Measurements from ENCODE around the gene HAO2. TPM values are rescaled to one million over a fixed set of nuclear protein-coding genes. Genes with fewer than 3 reads are reported as not detected.

HAO2 gene
- total RNA-seq, 2 donors from 2014 or later = not detected

GRCh38 chr1:119410961-119411360 is 42.4 kb downstream of the HAO2 start:
- DNase-seq (ENCODE audit: low spot score) = no peak
- intact Hi-C loops (cut with DNase I) = no loop called here

GRCh38 chr1:119414950-119415349 is 46.4 kb downstream of the HAO2 start, which contains the start of gene HSD3B2:
Gene HSD3B2, plus strand, starts transcription at chr1:119415150. Its CDS starts 270 bp downstream, at chr1:119415420.
- intact Hi-C loops (cut with DNase I) = no loop called here
- no peak for DNase-seq (ENCODE audit: low spot score)

- intact Hi-C loops (cut with DNase I) = no loop called here
- no peak for DNase-seq (ENCODE audit: low spot score)
Measured at GRCh38 chr1:119416006-119416640, 47.5 kb downstream of the HAO2 start.

GRCh38 chr1:119419109-119419508 is 50.5 kb downstream of the HAO2 start:
- DNase-seq (ENCODE audit: low spot score) = no peak
- intact Hi-C loops (cut with DNase I) = no loop called here

GRCh38 chr1:119420638-119421037 is 52.1 kb downstream of the HAO2 start:
- intact Hi-C loops (cut with DNase I) = no loop called here
- no peak for DNase-seq (ENCODE audit: low spot score)

GRCh38 chr1:119422631-119423030 is 54.0 kb downstream of the HAO2 start:
- intact Hi-C loops (cut with DNase I) = no loop called here
- no peak for DNase-seq (ENCODE audit: low spot score)

GRCh38 chr1:119428991-119429390 is 60.4 kb downstream of the HAO2 start:
- DNase-seq (ENCODE audit: low spot score) = no peak
- intact Hi-C loops (cut with DNase I) = no loop called here

GRCh38 chr1:119429687-119430086 is 61.1 kb downstream of the HAO2 start:
- DNase-seq (ENCODE audit: low spot score) = no peak
- intact Hi-C loops (cut with DNase I) = no loop called here

- no peak for DNase-seq (ENCODE audit: low spot score)
- intact Hi-C loops (cut with DNase I) = no loop called here
Measured at GRCh38 chr1:119430486-119430885, 61.9 kb downstream of the HAO2 start.

GRCh38 chr1:119431836-119432235 is 63.3 kb downstream of the HAO2 start:
- DNase-seq (ENCODE audit: low spot score) = no peak
- intact Hi-C loops (cut with DNase I) = no loop called here

GRCh38 chr1:119435052-119435451 is 66.5 kb downstream of the HAO2 start:
- intact Hi-C loops (cut with DNase I) = no loop called here
- no peak for DNase-seq (ENCODE audit: low spot score)

GRCh38 chr1:119438761-119439160 is 70.2 kb downstream of the HAO2 start:
- intact Hi-C loops (cut with DNase I) = no loop called here
- DNase-seq (ENCODE audit: low spot score) = no peak

- DNase-seq (ENCODE audit: low spot score) = no peak
- intact Hi-C loops (cut with DNase I) = no loop called here
Measured at GRCh38 chr1:119440721-119441307, 72.2 kb downstream of the HAO2 start.

GRCh38 chr1:119442756-119443155 is 74.2 kb downstream of the HAO2 start:
- DNase-seq (ENCODE audit: low spot score) = no peak
- intact Hi-C loops (cut with DNase I) = no loop called here

Other genes with a start within 250 kb of the HAO2 start
- 10 to 100 TPM in 1 of 2 donors, 1 to 10 TPM in 1; 9.2 to 13.0 TPM for gene WARS2, start 228.1 kb upstream of the HAO2 start, total RNA-seq
- gene HSD3B2, start 46.4 kb downstream of the HAO2 start, total RNA-seq = under 1 TPM in 1 of 2 donors, not detected in 1; 0.52 TPM
- not detected for gene HSD3B1, start 138.4 kb downstream of the HAO2 start, total RNA-seq